Neural cell (in vitro differentiated cells): Measurements from ENCODE around the gene KRT76. TPM values are rescaled to one million over a fixed set of nuclear protein-coding genes. Genes with fewer than 3 reads are reported as not detected.

Experiments used
- H2AFZ ChIP-seq: fragments of 200-600, 300-800 bp; sonication (generic), shearing (Covaris generic); 2 replicates; pipeline ENCODE4 v1.6.0; 2014; ENCODE audit warnings: low read depth, mild to moderate bottlenecking, antibody characterized with exemption, low read length, moderate library complexity
- H3F3A ChIP-seq: fragments of 200-600 bp; shearing (Covaris generic); 2 replicates; pipeline ENCODE4 v1.6.1; 2016; ENCODE audit warnings: mild to moderate bottlenecking, moderate library complexity, mixed read lengths, antibody characterized with exemption, low read length; ENCODE audit not compliant: insufficient read depth, poor library complexity, severe bottlenecking
- H3K27ac ChIP-seq: fragments of 200-600, 300-800 bp; sonication (generic), shearing (Covaris generic); 2 replicates; pipeline ENCODE4 v1.5.1; 2014; ENCODE audit warnings: mild to moderate bottlenecking, low read length, moderate library complexity
- H3K27me3 ChIP-seq: fragments of 300-800, 200-600 bp; sonication (generic), shearing (Covaris generic); 2 replicates; pipeline ENCODE4 v1.6.0; 2014; ENCODE audit warnings: mild to moderate bottlenecking, low read depth, low read length, moderate library complexity; ENCODE audit not compliant: insufficient read depth
- H3K36me3 ChIP-seq: fragments of 300-800, 200-600 bp; sonication (generic), shearing (Covaris generic); 2 replicates; pipeline ENCODE4 v1.5.1; 2014; ENCODE audit warnings: mild to moderate bottlenecking, antibody characterized with exemption, low read length, moderate library complexity; ENCODE audit not compliant: insufficient read depth
- H3K4me2 ChIP-seq: fragments of 300-800, 200-600 bp; sonication (generic), shearing (Covaris generic); 2 replicates; pipeline ENCODE4 v1.6.0; 2014; ENCODE audit warnings: mild to moderate bottlenecking, low read length
- H3K4me3 ChIP-seq: fragments of 300-800, 200-600 bp; sonication (generic), shearing (Covaris generic); 2 replicates; pipeline ENCODE4 v1.5.1; 2014; ENCODE audit warnings: mild to moderate bottlenecking, low read length, moderate library complexity
- H3K79me2 ChIP-seq: fragments of 200-600 bp; shearing (Covaris generic); replicated peaks from 2 replicates; pipeline ENCODE4 v1.6.0; 2014; ENCODE audit warnings: mild to moderate bottlenecking, low read length, moderate library complexity; ENCODE audit not compliant: insufficient read depth
- H3K9ac ChIP-seq: fragments of 300-800, 200-600 bp; sonication (generic), shearing (Covaris generic); 2 replicates; pipeline ENCODE4 v1.6.1; 2016; ENCODE audit warnings: mild to moderate bottlenecking, low read length, mixed read lengths
- H3K9me2 ChIP-seq: fragments of 200-600 bp; shearing (Covaris generic); 2 replicates; pipeline ENCODE4 v1.6.1; 2016; ENCODE audit warnings: mild to moderate bottlenecking, low read length, mixed read lengths; ENCODE audit not compliant: insufficient read depth
- H3K9me3 ChIP-seq: fragments of 200-600, 300-800 bp; sonication (generic), shearing (Covaris generic); 2 replicates; pipeline ENCODE4 v1.6.1; 2016; ENCODE audit warnings: mild to moderate bottlenecking, mixed run types, low read length, moderate library complexity, mixed read lengths
- H4K20me1 ChIP-seq: fragments of 200-600 bp; shearing (Covaris generic); 2 replicates; pipeline ENCODE4 v1.6.1; 2016; ENCODE audit warnings: mild to moderate bottlenecking, mixed run types; ENCODE audit not compliant: insufficient read depth
- EP300 ChIP-seq: fragments of 450-650 bp; conservative IDR thresholded peaks from 2 replicates; pipeline ENCODE4 v1.6.1; 2014; ENCODE audit warnings: antibody characterized with exemption, mild to moderate bottlenecking, moderate library complexity; ENCODE audit not compliant: poor library complexity, severe bottlenecking
- EZH2 ChIP-seq: fragments of 200-600, 300-800 bp; shearing (Covaris generic), sonication (generic); IDR thresholded peaks from 2 replicates; pipeline ENCODE4 v1.6.1; 2014; ENCODE audit warnings: antibody characterized with exemption, low read length, borderline replicate concordance, mild to moderate bottlenecking; ENCODE audit not compliant: insufficient read depth, poor library complexity, severe bottlenecking
- MXI1 ChIP-seq: fragments of 450-650 bp; conservative IDR thresholded peaks from 2 replicates; pipeline ENCODE4 v1.6.1; 2014; ENCODE audit warnings: antibody characterized with exemption, mild to moderate bottlenecking; ENCODE audit not compliant: poor library complexity, severe bottlenecking
- POLR2AphosphoS5 ChIP-seq: IDR thresholded peaks from 2 replicates; pipeline ENCODE4 v1.6.1; 2012
- RAD21 ChIP-seq: fragments of 450-650 bp; conservative IDR thresholded peaks from 2 replicates; pipeline ENCODE4 v1.6.1; 2014; ENCODE audit warnings: antibody characterized with exemption, mild to moderate bottlenecking, moderate library complexity
- SMC3 ChIP-seq: fragments of 450-650 bp; conservative IDR thresholded peaks from 2 replicates; pipeline ENCODE4 v1.6.1; 2014; ENCODE audit warnings: antibody characterized with exemption, mild to moderate bottlenecking, moderate library complexity; ENCODE audit not compliant: poor library complexity
- TAF1 ChIP-seq: IDR thresholded peaks from 2 replicates; pipeline ENCODE4 v1.6.1; 2012; ENCODE audit warnings: low read depth
- polyA plus RNA-seq: library from polyadenylated mRNA; depleted of rRNA; stranded (reverse); fragments of >200 nt; gene quantifications from 2 replicates; pipeline ENCODE4 v1.2.3, GENCODE V29; 2014
- TF ChIP-seq, protein P1 (sequence below): fragments of 450-650 bp; IDR thresholded peaks from 2 replicates; pipeline ENCODE4 v1.5.1; 2014; ENCODE audit warnings: antibody characterized with exemption, mild to moderate bottlenecking, moderate library complexity; ENCODE audit not compliant: poor library complexity, severe bottlenecking
- TF ChIP-seq, protein P2 (sequence below): IDR thresholded peaks from 2 replicates; pipeline ENCODE4 v1.6.1; 2012; ENCODE audit warnings: borderline replicate concordance

Gene KRT76
- polyA plus RNA-seq, 1 donor from 2014 or later: not detected

DNA sequence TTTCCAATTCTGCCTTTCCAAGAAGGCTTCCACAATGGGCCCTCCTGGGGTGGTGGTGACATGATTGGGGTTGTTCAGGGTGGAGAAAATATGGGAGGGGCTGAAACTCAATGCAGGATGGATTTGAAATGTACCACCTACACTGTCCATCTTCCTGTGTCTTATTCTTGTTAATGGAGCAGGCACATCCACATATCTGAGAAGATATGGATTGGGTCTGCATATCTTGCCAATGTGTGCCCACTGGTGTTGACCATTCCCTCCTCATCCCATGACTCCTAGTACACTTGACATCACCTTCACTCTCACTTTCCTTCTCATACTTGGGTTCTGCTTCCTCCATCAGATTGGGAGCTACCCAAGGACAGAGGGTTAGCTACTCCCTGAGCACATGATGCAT lies 7.2 kb downstream of the KRT76 start:
- TF ChIP-seq EP300: no peak
- TF ChIP-seq, protein P1, sequence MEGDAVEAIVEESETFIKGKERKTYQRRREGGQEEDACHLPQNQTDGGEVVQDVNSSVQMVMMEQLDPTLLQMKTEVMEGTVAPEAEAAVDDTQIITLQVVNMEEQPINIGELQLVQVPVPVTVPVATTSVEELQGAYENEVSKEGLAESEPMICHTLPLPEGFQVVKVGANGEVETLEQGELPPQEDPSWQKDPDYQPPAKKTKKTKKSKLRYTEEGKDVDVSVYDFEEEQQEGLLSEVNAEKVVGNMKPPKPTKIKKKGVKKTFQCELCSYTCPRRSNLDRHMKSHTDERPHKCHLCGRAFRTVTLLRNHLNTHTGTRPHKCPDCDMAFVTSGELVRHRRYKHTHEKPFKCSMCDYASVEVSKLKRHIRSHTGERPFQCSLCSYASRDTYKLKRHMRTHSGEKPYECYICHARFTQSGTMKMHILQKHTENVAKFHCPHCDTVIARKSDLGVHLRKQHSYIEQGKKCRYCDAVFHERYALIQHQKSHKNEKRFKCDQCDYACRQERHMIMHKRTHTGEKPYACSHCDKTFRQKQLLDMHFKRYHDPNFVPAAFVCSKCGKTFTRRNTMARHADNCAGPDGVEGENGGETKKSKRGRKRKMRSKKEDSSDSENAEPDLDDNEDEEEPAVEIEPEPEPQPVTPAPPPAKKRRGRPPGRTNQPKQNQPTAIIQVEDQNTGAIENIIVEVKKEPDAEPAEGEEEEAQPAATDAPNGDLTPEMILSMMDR: no peak
- no peak for TF ChIP-seq SMC3
- TF ChIP-seq TAF1: no peak
- no peak for TF ChIP-seq MXI1
- no peak for TF ChIP-seq POLR2AphosphoS5
- no peak for TF ChIP-seq RAD21
- TF ChIP-seq EZH2: no peak
- TF ChIP-seq, protein P2, sequence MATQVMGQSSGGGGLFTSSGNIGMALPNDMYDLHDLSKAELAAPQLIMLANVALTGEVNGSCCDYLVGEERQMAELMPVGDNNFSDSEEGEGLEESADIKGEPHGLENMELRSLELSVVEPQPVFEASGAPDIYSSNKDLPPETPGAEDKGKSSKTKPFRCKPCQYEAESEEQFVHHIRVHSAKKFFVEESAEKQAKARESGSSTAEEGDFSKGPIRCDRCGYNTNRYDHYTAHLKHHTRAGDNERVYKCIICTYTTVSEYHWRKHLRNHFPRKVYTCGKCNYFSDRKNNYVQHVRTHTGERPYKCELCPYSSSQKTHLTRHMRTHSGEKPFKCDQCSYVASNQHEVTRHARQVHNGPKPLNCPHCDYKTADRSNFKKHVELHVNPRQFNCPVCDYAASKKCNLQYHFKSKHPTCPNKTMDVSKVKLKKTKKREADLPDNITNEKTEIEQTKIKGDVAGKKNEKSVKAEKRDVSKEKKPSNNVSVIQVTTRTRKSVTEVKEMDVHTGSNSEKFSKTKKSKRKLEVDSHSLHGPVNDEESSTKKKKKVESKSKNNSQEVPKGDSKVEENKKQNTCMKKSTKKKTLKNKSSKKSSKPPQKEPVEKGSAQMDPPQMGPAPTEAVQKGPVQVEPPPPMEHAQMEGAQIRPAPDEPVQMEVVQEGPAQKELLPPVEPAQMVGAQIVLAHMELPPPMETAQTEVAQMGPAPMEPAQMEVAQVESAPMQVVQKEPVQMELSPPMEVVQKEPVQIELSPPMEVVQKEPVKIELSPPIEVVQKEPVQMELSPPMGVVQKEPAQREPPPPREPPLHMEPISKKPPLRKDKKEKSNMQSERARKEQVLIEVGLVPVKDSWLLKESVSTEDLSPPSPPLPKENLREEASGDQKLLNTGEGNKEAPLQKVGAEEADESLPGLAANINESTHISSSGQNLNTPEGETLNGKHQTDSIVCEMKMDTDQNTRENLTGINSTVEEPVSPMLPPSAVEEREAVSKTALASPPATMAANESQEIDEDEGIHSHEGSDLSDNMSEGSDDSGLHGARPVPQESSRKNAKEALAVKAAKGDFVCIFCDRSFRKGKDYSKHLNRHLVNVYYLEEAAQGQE: no peak
- no peaks in the 10 kb centered on the region for H3F3A ChIP-seq
- H4K20me1 ChIP-seq: no peaks in the 10 kb centered on the region
- H3K36me3 ChIP-seq: no peaks in the 10 kb centered on the region
- no peaks in the 10 kb centered on the region for H3K9me2 ChIP-seq
- H3K9ac ChIP-seq: no peak overlapping the region
- no peak overlapping the region for H3K4me2 ChIP-seq
- H3K27me3 ChIP-seq: no peaks in the 10 kb centered on the region
- no peaks in the 10 kb centered on the region for H3K79me2 ChIP-seq
- no peak overlapping the region for H2AFZ ChIP-seq
- no peak overlapping the region for H3K27ac ChIP-seq
- no peak overlapping the region for H3K4me3 ChIP-seq
- no peaks in the 10 kb centered on the region for H3K9me3 ChIP-seq

DNA sequence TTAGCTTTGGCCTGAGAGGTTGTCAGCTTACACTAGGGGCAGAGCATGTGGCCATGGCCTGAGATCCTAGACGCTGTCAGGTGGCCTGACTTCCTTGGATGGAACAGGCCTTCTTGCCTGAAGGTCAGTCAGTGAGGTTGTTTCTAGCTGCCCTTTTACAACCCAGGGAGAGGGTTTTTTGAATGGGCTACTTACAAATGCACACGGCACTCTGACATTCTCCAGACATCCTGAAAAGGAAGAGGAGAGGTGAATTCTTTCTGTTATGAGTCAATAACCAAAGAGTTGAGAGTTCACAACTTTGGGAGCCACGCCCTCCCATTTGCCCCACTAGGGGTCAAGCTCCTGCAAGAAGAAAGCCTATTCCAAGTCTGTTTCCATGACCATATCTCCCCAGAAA lies 7.8 kb downstream of the KRT76 start:
- TF ChIP-seq, protein P1: no peak
- TF ChIP-seq SMC3 (no peak), MXI1 (no peak), EP300 (no peak), TAF1 (no peak), EZH2 (no peak), RAD21 (no peak), POLR2AphosphoS5 (no peak)
- TF ChIP-seq, protein P2: no peak
- no peak overlapping the region for H2AFZ ChIP-seq
- H3K27ac ChIP-seq: no peak overlapping the region
- H3F3A ChIP-seq: no peaks in the 10 kb centered on the region
- H3K4me3 ChIP-seq: no peak overlapping the region
- H3K79me2 ChIP-seq: no peaks in the 10 kb centered on the region
- no peaks in the 10 kb centered on the region for H3K27me3 ChIP-seq
- H3K9me2 ChIP-seq: no peaks in the 10 kb centered on the region
- H3K9me3 ChIP-seq: no peaks in the 10 kb centered on the region
- H3K9ac ChIP-seq: no peak overlapping the region
- H3K4me2 ChIP-seq: no peak overlapping the region
- no peaks in the 10 kb centered on the region for H4K20me1 ChIP-seq
- H3K36me3 ChIP-seq: no peaks in the 10 kb centered on the region
